ENCODE data around the gene TIFAB.

DNA sequence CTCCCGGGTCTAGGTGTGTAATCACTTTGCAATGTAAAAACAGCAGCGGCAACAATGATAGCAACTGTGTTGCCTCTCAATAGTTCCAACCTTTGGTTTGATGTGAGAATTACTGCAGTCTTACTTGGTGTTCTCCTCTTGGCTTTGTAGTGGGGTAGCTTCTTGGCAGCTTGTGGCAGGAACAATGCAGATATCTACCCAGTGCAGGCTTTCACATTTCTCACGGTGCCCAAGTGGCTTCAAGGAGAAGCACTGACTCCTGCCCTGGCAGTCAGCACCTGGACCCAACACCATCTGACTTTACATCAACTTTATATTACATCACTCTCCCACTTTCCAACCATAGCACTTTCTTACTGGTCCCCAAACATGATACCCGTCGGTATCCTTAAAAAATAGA, 28.4 kb upstream of the TIFAB start:
- TF ChIP-seq, protein P1, sequence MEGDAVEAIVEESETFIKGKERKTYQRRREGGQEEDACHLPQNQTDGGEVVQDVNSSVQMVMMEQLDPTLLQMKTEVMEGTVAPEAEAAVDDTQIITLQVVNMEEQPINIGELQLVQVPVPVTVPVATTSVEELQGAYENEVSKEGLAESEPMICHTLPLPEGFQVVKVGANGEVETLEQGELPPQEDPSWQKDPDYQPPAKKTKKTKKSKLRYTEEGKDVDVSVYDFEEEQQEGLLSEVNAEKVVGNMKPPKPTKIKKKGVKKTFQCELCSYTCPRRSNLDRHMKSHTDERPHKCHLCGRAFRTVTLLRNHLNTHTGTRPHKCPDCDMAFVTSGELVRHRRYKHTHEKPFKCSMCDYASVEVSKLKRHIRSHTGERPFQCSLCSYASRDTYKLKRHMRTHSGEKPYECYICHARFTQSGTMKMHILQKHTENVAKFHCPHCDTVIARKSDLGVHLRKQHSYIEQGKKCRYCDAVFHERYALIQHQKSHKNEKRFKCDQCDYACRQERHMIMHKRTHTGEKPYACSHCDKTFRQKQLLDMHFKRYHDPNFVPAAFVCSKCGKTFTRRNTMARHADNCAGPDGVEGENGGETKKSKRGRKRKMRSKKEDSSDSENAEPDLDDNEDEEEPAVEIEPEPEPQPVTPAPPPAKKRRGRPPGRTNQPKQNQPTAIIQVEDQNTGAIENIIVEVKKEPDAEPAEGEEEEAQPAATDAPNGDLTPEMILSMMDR (IDR thresholded peaks at IDR 0.05; ENCODE audit: borderline replicate concordance, extremely low read depth, low read length, poor library complexity, severe bottlenecking), result no peak
- no peak for TF ChIP-seq EZH2 (IDR thresholded peaks at IDR 0.05; ENCODE audit: borderline replicate concordance, low read depth, low read length, severe bottlenecking)

Data from DND-41 (cell line).